ENCODE measurements around the gene HP1BP3. TPM values are rescaled to one million over a fixed set of nuclear protein-coding genes. Genes with fewer than 3 reads are reported as not detected.

The HP1BP3 gene
- total and polyA plus RNA-seq, 8 donors: 48.0 to 138 (median 65.0) TPM

GRCh38 chr1:20696397-20697333 lies 90.4 kb downstream of the HP1BP3 start:
- WGBS, 2 donors: 2 to 3% methylated on average over 38 to 46 of the region's 46 CpGs
- peak; percentile 90 to 97 (median 96) for ATAC-seq
- peak overlapping the region in 3 of 4 donors; percentile 34 to 64 (median 35) for H3K27ac ChIP-seq
- no peaks in the 10 kb centered on the region for H3K27me3 ChIP-seq
- intact Hi-C loops (cut with DNase I): loop anchor here in 2 of 3 donors (5.0 to 10.0 kb wide), 2 partner anchors 498 to 501 kb away; no protein-coding TSS in a partner anchor
- H3K9me3 ChIP-seq: no peaks in the 10 kb centered on the region
- no peak for FAIRE-seq
- H3K4me1 ChIP-seq: peaks cover 0 to 3% (median 0%) of the 10 kb centered on the region in 3 donors
- H3K4me3 ChIP-seq: peak overlapping the region; percentile 33 to 63 (median 46)
- peak; percentile 77 to 91 (median 81) for TF ChIP-seq CTCF (IDR thresholded peaks at IDR 0.05)
- no peaks in the 10 kb centered on the region for H3K36me3 ChIP-seq
- peak; percentile 70 to 94 (median 82) for DNase-seq

GRCh38 chr1:20695515-20695914 lies 91.6 kb downstream of the HP1BP3 start:
- no peak overlapping the region for H3K27ac ChIP-seq
- intact Hi-C loops (cut with DNase I): loop anchor here in 2 of 3 donors (5.0 to 10.0 kb wide), 2 partner anchors 499 to 502 kb away; no protein-coding TSS in a partner anchor
- FAIRE-seq (no peak), DNase-seq (no peak), ATAC-seq (no peak)
- peaks cover 0 to 3% (median 0%) of the 10 kb centered on the region in 3 donors for H3K4me1 ChIP-seq
- H3K27me3 ChIP-seq: no peaks in the 10 kb centered on the region
- no peaks in the 10 kb centered on the region for H3K9me3 ChIP-seq
- TF ChIP-seq CTCF (IDR thresholded peaks at IDR 0.05): no peak
- H3K4me3 ChIP-seq: no peak overlapping the region
- 75 to 76% methylated on average over 10 of the region's 10 CpGs for WGBS, 2 donors
- no peaks in the 10 kb centered on the region for H3K36me3 ChIP-seq

GRCh38 chr1:20693623-20694022 lies 93.5 kb downstream of the HP1BP3 start:
- intact Hi-C loops (cut with DNase I): loop anchor here in 1 of 3 donors (10.0 kb wide), 1 partner anchor 501 kb away; no protein-coding TSS in a partner anchor
- Histone ChIP-seq H3K27me3 (no peaks in the 10 kb centered on the region), H3K27ac (no peak overlapping the region), H3K4me3 (no peak overlapping the region), H3K36me3 (no peaks in the 10 kb centered on the region), H3K9me3 (no peaks in the 10 kb centered on the region), H3K4me1 (peaks cover 0 to 3% (median 0%) of the 10 kb centered on the region in 3 donors)
- no peak for TF ChIP-seq CTCF (IDR thresholded peaks at IDR 0.05)
- WGBS, 2 donors: 76 to 87% methylated on average over 2 of the region's 2 CpGs
- DNase-seq (no peak), ATAC-seq (no peak), FAIRE-seq (no peak)

Other genes starting within 250 kb of the HP1BP3 start
- gene FAM43B, start 234.7 kb downstream of the HP1BP3 start, total RNA-seq: under 1 TPM in 5 of 6 donors, not detected in 1; 0.14 to 0.72 (median 0.20) TPM
- gene FAM43B, start 234.7 kb downstream of the HP1BP3 start, polyA plus RNA-seq: under 1 TPM; 0.28 to 0.30 TPM
- gene CDA, start 198.2 kb downstream of the HP1BP3 start, total RNA-seq: 1 to 10 TPM in 1 of 6 donors, under 1 TPM in 4, not detected in 1; 0.16 to 1.0 (median 0.41) TPM
- 1 to 10 TPM in 1 of 2 donors, under 1 TPM in 1; 0.92 to 1.2 TPM for gene CDA, start 198.2 kb downstream of the HP1BP3 start, polyA plus RNA-seq
- gene PINK1, start 153.8 kb downstream of the HP1BP3 start, total RNA-seq: 10 to 100 TPM; 15.6 to 33.4 (median 27.7) TPM
- 10 to 100 TPM; 28.5 to 38.0 TPM for gene PINK1, start 153.8 kb downstream of the HP1BP3 start, polyA plus RNA-seq
- gene DDOST, start 125.9 kb downstream of the HP1BP3 start, total RNA-seq: 100 to 1,000 TPM; 112 to 190 (median 141) TPM
- 100 to 1,000 TPM in 1 of 2 donors, 10 to 100 TPM in 1; 98.2 to 127 TPM for gene DDOST, start 125.9 kb downstream of the HP1BP3 start, polyA plus RNA-seq
- gene KIF17, start 69.3 kb downstream of the HP1BP3 start, total RNA-seq: under 1 TPM; 0.20 to 0.76 (median 0.61) TPM
- gene KIF17, start 69.3 kb downstream of the HP1BP3 start, polyA plus RNA-seq: 1 to 10 TPM in 1 of 2 donors, under 1 TPM in 1; 0.87 to 1.1 TPM
- gene SH2D5, start 54.6 kb downstream of the HP1BP3 start, total RNA-seq: under 1 TPM in 2 of 6 donors, not detected in 4; 0.05 to 0.09 TPM
- gene SH2D5, start 54.6 kb downstream of the HP1BP3 start, polyA plus RNA-seq: under 1 TPM in 1 of 2 donors, not detected in 1; 0.27 TPM

Data from pancreas (tissue), 10 donors.